ENCODE results near the gene MAGEF1.

The MAGEF1 gene

DNA sequence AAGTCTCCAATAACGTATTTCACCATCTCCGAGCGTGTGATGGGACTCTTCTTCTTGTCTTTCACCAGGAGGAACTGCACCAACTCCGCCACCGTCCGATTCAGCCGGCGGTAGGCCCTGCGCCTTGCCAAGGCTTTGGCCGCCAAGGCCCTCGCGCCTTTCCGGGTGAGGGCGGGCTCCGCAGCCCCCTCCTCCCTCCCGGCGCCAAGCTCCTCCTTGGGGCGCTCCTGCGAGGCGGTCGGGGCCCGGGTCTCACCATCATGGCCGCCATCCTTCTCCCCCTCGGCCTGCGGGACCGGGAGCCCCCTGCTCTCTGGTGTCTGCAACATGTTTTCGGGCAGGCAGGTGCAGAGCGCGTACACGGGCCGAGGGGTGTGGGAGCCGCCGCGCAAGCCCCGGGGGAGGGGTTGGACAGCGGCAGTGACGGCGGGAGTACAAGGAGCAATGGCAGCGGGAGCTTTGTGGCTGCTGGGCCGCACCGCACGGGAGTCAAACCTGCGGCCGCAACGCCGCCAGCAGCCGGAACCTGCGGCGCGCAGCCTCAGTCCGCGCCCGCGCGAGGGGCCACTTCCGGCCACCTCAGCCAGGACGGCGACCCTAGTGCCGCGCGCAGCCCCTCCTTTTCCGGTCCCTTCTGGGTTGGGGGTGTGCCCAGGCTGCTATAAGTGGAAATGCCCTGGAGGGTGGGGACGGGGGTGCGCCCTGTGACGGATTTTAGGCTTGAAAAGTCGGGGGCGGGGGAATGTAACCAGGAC lies at the start of gene MAGEF1:
Gene MAGEF1 (minus strand): TSS at position 572 of the 755 bp plus-strand sequence. CDS start 243 bp downstream, at position 329.
- DNase-seq = peak; percentile 80

DNA sequence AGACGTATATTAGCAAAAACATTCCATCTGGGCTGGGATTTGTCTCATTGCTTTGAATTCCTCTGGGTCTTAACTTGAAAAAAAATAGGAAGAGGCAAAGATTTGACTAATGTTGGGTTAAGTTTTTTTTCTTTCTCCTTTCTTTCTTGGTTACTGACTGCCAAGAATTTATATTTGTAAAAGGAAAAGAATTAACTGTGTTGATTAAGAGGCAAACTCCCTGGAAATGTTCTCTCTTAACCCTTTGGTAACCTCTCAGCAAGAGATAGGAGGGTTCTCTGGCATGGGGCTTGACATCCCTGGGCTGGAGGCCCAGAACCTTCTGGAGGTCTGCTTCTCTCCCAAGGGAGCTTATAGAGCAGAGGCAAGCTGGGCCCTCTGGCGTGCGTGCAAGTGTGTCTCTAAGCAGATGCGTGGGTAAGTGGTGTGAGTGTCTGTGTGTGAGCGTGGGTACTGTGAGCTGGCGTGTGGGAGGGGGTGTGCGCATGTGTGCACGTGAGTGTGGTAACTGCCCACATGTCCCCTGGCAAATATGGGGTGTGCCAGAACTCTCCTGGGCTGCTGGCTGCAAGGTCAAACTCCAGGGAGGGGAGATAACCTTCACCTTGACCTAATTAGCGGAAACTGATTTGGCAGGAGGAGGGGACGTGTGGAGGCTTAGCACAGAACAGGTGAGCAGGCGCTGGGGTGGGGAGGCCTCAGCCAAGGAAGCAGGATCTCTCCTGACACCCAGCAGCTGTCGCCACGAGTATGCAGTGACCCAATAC lies 49.4 kb upstream of the MAGEF1 start:
- DNase-seq = no peak

- no peak for DNase-seq
Observed at GRCh38 chr3:184760337-184761074, 48.6 kb upstream of the MAGEF1 start.

DNA sequence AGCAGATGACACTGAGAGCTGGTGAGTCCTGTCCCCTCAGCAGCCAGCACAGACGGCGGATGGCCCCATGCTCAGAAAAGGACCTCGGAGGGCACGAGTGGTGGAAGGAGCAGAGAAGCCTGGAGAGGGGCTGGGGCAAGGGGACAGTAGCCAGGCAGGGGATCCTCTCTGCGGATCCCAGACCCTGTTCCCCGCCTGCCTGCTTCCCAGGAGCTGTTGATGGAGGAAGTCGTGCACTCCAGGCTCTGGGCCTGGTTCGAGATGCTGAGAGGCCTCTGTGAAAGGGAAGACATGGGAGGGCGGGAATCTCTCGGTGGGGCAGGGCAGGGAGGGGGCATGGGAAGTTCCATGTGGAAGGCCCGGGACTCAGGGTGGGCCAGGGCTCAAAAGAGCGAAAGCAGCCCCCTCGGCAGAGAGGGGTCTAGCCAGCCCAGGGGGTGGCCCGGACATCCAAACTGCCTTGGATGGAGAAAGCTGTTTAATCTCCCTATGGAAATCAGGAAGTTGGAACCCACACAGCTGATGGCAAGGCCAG lies 47.9 kb upstream of the MAGEF1 start:
- no peak for DNase-seq

DNA sequence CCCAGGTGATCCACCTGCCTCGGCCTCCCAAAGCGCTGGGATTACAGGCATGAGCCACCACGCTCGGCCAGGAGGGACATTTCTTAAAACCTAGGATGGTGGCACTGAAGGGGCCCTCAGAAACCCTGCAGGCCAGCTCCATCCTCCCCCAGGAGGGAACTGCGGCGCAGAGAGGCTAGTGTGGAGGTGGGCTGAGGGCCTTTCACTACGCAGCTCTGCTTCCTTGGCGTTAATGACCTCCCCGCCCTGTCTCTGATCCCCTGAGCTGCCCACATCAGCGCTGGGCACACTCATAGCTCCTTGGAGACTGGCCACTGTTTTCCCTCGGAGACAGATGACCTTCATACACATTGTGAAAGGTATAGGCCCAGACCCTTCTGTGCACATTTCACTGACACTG lies 46.2 kb upstream of the MAGEF1 start:
- no peak for DNase-seq

GRCh38 chr3:184757022-184757651 lies 45.3 kb upstream of the MAGEF1 start:
- no peak for DNase-seq

GRCh38 chr3:184756151-184757021 lies 44.5 kb upstream of the MAGEF1 start:
- no peak for DNase-seq

- no peak for DNase-seq
Observed at GRCh38 chr3:184755315-184755731, 43.5 kb upstream of the MAGEF1 start.

DNA sequence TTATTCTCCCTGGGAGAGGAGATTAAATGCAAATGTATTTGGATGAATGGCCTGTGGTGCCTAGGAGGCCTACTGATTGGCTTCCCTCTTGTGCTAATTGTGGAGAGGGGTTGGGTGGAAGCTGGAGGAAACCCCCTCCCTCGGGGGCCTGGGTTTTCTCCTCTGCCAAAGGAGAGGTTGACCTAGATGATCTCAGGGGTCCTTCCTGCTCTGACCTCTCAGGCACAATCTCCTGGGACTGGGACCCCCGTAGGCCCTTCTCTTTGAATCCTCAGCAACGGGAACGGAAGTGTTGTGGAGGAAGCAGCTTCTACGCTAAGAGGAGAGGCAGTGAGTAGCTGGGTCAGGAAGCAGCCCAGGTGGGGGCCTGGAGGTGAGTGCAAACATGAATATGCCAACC lies 40.5 kb upstream of the MAGEF1 start:
- DNase-seq = no peak

GRCh38 chr3:184751204-184752040 lies 39.6 kb upstream of the MAGEF1 start:
- no peak for DNase-seq

DNA sequence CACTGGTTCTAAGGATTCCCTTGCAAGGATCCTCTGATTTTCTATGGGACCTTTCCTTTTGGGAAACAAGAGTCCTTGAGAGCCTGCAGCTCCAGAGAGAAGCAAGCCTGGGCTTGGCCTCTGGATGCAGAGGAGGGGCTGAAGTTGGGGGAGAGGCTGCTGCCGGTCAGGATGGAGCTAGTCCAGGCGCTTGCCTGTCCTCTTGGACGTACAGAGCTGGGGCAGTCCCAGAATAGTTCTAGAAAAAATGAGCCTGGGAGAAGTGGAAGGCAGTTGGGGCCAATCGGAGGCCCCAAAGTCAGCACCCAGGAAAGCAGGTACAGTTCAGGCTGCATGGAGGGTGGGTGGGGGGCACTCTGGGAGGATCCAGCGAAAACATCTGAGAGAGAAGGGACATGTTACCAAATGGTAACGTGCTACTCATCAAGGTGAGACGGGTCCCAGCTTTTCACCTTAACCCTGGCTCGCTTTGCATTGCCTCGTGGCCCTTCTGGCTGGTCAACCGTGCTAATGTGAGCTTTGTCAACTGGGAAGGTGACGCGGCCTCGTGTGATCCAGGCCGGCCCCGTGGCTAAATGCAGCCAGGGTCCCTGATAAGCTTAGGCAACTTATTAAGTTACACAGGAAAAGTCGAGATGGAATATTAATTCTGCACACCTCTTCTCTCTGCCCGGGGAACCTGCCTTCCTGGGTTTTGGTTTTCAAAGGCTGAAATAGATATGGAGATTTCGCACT lies 38.7 kb upstream of the MAGEF1 start:
- no peak for DNase-seq

GRCh38 chr3:184749168-184749744 lies 37.4 kb upstream of the MAGEF1 start:
- DNase-seq = no peak

GRCh38 chr3:184748219-184749135 lies 36.6 kb upstream of the MAGEF1 start:
- no peak for DNase-seq

DNA sequence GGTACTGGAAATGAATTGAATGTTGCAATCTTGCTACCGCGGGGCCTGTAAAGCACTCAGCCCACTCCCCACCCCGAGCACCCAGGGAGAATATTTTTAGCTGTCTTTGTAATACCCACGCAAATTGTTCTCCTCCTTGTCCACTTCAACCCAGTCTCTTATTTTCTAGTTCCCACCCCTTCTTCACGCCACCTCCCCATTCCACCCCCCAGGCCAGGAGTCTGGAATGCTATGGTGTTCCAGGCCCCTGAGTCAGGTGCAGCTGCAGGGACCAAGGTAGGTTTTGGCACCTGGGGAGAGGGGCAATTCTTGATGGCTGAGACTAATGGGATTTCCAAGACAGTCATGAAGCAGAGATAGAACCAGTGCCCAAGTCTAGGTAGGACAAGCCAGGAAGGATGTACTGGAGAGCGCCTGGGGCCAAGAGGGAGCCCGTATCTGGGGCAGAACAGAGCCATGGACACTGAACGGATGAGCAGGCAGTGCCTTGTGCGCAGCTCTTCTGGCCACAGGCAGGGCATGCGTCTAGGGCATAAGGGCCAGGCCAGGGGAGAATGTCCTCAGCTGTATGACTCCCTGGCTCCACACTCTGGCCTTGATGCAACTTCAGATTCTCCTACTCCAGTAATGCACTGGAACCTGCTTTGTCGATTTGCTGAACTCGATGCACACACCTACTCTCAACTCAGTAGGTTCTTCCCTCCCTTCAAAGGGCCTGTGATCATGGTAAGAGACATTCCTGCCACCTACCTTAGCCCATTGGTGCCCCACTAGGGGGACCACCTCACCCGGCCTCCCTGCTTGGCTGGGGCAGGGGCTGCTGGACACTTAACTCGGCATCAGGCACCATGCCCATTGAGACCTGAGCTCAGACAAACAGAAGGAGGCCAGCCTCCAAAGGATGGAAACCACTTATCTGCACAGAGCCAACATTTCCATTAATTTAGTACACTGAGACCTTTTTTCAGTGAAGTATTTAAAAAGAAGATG lies 34.6 kb upstream of the MAGEF1 start:
- DNase-seq = no peak

DNA sequence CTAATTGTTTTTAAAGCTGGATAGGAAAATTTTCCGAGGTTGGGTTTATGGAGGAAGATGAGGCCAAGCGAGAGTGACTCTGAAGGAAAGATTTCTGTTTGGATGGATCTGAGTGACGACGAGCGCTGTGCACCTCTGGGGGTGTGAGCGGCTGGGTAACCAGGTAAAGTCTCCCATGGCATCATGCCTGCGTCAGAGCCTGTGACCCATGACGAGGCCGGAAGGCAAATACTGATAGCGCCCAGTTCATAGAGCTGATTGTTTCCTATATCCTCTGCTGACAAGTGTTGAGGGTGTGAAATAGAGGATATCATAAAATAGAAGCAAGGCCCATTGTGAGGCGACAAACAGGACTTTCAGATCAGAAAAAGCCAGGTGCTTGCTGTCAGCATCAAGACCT lies 33.7 kb upstream of the MAGEF1 start:
- no peak for DNase-seq

DNA sequence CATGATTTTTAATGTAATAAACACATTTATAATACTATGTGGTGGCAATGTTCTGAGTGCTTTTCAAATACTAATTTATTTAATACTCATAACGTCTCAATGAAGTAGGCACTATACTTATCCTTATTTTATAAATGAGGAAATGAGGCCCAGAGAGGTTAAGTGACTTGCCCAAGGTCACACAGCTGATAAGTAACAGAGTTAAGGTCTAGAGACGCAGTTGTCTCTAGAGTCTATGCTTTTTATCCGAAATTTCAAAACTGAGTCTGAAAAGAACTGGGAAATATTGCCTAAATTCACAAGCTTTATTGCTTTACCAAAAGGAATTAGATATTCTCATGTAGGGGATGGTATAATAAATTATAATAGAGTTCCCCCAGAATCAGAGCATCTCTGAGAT lies 31.4 kb upstream of the MAGEF1 start:
- no peak for DNase-seq

- no peak for DNase-seq
Observed at GRCh38 chr3:184742676-184743135, 30.8 kb upstream of the MAGEF1 start.
